HG02970 (cell line): ENCODE measurements around the gene MRFAP1.
"Not testable (repeated sequence)": the region's sequence is repeated elsewhere in the genome, so short reads cannot be mapped to it uniquely, and the experiment has no call there.

ENCODE experiments used
- ATAC-seq: cut with Tn5 transposase; IDR thresholded peaks from one replicate; pipeline ENCODE4 v1.9.1; 2021; ENCODE audit warnings: mild to moderate bottlenecking, moderate library complexity, moderate number of reproducible peaks; ENCODE audit not compliant: unreplicated experiment, low FRiP score

The MRFAP1 gene

GRCh38 chr4:6632125-6632524 is 8.4 kb upstream of the MRFAP1 start:
- no peak for ATAC-seq

DNA sequence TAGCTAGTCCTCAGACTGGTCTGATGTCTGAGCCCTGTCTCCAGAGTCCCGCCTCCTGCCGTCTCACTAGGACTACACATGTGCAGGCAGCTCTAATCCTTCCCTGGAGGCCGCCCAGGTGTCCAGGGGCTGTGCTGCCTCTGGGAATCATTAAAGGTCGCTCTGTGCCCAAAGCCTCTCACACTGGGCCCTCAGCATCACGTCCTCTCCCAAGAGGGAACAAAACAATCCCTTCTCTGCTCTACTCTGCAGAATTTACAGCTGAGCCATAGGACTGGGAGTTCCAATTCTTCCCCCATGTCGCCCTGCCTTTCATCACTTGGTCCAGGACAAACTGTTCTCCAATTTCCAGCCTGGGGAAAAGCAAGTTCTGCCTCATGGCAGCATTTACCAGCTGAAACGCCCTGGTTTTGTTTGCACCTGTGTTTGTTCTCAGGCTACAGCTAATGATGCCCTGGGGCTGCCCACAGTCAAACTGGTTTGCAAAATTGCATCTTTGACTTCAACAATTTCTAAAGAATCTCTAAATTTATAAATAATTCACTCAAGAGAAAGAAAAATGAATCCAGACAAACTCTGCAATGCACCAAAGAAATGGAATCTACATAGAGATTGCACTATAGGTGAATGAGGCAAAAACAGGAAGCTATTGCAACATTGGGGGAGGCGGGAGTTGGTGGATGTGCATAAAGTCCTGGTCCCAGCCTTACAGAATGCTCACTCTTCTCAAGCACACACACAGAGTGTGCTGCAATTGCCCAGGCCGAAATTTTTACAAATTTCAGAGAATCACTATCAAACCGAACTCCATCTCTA is 7.2 kb upstream of the MRFAP1 start:
- no peak for ATAC-seq

DNA sequence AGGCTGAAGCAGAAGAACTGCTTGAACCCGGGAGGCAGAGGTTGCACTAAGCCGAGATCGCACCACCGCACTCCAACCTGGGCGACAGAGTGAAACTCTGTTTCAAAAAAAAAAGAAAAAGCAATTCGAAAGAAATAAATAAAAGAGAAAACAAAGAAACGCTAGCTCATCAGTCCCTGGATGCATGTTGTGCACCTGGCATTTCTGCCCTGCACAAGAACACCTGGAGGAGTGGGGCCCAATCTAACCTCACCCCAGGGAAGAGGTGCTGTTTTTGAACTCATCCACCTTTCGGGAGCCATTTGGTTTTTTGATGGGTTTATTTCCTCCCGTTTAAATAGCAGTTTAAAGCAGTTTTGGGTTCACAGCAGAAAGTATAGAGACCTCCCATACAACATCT is 5.7 kb upstream of the MRFAP1 start:
- ATAC-seq, result no peak

DNA sequence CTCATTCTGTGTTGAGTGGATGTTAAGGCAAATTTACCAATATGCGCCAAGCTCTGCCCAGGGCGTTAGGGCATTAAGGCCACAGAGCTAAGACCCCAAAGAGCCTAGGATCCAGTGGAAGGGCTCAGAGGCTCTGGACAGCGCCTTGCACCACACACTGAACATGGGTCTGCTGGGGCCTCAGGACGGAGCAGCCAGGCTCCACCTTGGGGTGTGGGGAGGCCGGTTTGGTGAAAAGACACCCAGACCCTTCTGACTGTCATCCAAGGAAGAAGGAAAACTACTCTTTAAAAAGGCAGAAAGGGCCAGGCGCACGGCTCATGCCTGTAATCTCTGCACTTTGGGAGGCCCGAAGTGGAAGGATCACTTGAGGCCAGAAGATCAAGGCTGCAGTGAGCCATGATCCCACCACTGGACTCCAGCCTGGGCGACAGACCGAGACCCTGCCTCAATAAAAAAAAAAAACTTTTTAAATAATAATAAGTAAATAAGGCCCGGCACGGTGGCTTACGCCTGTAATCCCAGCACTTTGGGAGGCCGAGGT is 1.3 kb upstream of the MRFAP1 start:
- ATAC-seq, result no peak

DNA sequence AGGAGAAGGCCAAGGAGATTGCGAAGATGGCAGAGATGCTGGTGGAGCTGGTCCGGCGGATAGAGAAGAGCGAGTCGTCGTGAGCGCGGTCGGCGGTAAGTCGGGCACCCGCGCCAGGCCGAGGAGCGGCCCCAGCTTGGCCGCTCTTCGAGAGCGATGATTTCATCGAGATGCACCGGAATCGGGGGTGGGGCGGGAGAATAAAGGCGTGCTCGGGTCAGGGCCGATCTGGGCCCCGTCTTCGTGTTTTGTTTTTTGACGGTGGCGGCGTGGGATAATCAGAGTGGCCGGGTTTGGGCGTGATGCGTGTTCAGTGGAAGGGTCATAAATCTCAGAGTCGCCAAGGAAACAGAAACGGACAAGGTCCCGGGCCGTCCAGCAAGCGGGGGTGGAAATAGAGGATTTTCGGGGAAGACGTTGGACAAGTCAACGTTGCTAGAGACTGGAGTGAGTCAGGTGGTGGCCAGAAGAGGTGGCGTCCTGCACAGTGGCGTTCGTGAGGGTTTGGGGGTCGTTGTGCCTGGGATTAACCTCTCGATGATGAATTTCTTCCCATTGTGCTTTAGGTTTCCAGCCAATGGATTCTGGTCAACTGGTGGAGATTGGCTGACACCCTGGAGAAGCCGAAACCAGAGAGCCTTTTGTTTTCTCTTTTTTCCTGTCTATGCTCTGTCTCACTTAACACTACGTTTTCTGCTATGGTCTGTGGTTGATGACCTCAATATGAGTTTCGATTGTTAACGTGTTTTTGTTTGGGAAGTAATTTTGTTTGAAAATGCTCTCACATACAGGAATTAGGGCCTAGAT is 882 bp downstream of the MRFAP1 start:
- peak; percentile 25 for ATAC-seq

- no peak for ATAC-seq
Measured at GRCh38 chr4:6641971-6642320, 1.5 kb downstream of the MRFAP1 start.

DNA sequence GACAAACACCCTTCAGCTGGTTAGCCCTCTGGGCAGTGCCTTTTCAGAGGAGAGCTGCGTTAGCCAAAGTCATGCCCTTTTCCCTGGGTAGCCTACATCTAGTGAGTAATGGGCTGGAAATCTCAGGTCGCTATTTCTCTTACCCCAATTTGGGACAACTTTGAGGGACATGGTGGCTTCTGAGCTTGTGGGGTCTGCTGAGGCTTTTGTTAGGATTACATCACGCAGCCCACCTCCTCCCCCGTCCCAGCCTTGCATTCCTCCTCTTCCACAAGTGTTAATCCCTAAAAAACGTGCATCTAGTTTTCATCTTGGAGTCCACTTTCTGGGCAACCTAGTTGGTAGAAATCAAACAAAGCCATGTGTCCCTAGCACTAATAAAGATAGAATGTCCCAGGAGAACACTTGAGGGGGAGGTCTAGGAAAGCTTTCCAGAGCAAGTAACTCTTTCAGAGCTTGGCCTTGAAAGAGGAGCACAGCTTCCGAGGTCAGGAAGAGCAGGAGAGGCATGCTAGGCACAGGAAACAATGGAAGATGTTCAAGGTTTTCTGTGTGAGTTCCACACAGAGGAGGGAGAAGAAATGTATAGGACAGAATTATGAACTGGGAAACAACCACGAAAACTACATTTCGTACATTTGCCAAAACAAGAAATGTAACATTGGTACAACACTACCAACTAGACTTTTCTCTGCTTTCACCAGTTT is 2.8 kb downstream of the MRFAP1 start:
- no peak for ATAC-seq

DNA sequence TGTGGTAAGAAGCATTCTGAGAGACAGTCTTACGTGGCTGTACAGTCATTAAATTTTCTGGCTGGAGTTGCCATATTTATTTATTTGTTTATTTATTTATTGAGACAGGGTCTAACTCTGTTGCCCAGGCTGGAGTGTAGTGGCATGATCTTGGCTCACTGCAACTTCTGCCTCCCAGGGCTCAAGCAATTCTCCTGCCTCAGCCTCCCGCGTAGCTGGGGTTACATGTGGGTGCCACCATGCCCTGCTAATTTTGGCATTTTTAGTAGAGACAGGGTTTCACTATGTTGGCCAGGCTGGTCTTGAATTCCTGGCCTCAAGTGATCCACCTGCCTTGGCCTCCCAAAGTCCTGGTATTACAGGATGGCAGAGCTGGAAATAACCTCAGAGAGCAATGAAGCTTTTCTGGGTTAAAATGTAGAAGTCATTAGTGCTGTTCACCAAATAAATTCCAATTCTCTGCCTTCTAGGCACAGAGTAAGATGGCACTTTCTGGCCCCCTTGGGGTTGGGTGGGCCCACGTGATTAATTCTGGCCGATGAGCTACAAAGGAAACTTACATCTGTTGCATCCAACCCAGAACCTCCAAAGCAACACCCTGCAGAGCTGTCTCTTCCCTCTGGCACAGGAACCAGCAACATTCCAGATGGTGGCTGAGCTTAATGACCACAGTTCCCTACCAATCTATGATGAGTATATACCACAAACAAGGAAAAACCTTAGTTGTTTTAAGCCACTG is 4.5 kb downstream of the MRFAP1 start:
- no peak for ATAC-seq

- ATAC-seq, result no peak
Measured at GRCh38 chr4:6647169-6647568, 6.7 kb downstream of the MRFAP1 start.

DNA sequence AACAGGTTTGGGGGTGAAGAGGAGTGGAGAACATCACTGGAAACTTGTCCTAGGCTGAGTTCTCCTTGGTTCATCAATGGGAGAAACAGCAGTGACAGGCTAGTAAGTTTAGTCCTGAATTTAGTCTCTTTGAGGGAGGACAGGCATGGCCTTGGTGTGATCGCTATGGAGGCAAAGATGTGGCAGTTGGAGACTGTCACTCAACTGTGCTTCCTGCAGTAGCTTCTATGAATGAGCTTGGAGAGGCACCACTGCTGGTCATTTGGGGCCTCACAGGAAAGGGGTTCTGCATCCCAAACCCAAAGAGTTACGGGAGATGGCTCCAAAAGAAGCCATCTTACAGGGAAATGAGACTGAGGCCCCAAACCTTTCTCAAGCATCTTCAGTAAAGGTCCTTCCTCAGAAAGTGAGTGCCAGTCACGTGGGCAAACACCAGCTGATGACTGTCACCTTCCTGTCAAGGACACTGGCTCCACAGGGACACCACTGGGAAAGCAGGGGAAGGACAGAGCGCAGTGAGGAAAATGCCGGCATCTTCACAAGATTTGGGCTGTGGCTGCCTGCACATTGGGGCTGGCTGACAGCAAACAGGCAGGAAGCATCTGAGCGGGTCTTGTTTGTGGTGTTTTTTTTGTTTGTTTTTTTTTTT is 7.2 kb downstream of the MRFAP1 start:
- no peak for ATAC-seq

DNA sequence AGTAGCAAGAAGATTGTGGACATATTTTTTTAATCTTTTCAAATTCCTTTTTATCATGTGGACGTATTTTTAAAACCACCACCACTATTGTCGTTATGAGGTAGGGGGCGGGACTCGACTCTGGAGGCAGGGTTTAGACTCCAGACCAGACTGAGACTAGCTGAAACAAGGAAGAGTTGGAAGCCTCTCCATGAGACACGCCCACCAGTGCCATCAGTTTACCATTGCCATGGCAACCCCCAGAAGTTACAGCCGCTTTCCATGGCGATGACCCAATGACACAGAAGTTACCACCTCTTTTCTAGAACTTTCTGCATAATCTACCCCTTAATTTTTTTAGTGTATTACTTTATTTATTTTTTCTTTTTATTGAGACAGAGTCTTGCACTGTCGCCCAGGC is 8.7 kb downstream of the MRFAP1 start:
- ATAC-seq, result no peak

DNA sequence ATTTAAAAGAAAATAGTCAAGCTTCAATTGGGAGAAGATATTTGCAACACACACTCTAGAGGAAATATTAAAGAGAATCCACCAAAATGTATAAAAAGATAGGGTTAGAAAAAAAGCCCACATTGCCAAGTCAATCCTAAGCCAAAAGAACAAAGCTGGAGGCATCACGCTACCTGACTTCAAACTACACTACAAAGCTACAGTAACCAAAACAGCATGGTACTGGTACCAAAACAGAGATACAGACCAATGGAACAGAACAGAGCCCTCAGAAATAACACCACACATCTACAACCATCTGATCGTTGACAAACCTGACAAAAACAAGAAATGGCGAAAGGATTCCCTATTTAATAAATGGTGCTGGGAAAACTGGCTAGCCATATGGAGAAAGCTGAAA is 13.7 kb downstream of the MRFAP1 start:
- not testable (repeated sequence) for ATAC-seq

DNA sequence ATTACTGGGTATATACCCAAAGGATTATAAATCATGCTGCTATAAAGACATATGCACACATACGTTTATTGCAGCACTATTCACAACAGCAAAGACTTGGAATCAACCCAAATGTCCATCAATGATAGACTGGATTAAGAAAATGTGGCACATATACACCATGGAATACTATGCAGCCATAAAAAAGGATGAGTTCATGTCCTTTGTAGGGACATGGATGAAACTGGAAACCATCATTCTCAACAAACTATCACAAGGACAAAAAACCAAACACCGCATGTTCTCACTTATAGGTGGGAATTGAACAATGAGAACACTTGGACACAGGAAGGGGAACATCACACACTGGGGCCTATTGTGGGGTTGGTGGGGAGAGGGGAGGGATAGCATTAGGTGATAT is 14.8 kb downstream of the MRFAP1 start:
- not testable (repeated sequence) for ATAC-seq

DNA sequence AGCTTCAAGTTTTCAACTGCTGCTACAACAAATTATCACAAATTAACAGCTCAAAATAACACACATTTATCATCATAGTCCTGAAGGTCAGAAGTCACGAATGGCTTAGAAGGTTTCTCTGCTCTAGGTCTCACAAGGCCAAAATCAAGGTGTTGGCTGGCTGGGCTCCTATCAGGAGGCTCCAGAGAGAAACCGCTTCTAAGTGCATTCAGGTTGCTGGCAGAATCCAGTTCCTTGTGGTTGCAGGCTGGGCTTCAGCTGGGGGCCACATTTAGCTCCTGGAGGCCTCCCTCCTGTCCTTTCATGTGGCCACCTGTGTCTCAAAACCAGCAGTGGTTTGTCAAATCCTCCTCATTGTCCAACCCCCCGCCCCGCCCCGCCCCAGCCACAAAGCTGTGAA is 15.4 kb downstream of the MRFAP1 start:
- no peak for ATAC-seq

GRCh38 chr4:6657242-6658208 is 17.0 kb downstream of the MRFAP1 start:
- no peak for ATAC-seq

GRCh38 chr4:6658209-6658595 is 17.7 kb downstream of the MRFAP1 start:
- no peak for ATAC-seq

DNA sequence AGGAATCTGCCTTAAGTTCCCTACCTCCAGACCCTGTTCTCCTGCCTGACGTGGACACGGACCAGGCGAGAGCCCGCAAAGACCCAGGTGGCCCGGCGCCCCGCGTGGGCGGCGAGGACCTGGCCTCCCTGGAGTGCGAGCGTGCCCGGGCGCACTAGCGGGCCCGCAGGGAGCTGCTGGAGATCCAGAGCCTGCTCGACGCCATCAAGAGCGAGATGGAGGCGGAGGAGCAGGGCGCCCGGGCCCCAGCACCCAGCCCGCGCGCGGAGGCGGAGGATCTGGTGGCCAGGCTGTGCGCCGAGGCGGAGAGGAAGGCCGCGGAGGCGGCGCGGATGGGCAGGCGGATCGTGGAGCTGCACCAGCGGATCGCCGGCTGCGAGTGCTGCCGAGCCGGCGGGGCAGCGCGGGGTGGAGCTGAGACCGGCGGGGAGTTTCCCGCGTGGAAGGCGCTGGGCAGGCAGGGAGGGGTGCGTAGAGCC is 18.2 kb downstream of the MRFAP1 start:
- ATAC-seq, result no peak

GRCh38 chr4:6659897-6660296 is 19.4 kb downstream of the MRFAP1 start:
- no peak for ATAC-seq

GRCh38 chr4:6660430-6660829 is 19.9 kb downstream of the MRFAP1 start:
- ATAC-seq, result no peak
